Left lung (tissue), 10 donors: Measurements from ENCODE around the gene RRBP1. TPM values are rescaled to one million over a fixed set of nuclear protein-coding genes. Genes with fewer than 3 reads are reported as not detected.
"Not testable (repeated sequence)": the region's sequence is repeated elsewhere in the genome, so short reads cannot be mapped to it uniquely, and the experiment has no call there.

Source experiments
- ATAC-seq: fragments of 200-7000 bp; cut with Tn5 transposase; one replicate; pipeline ENCODE4 v1.9.1; 2020; ENCODE audit warnings: moderate library complexity
- DNase-seq, 4 donors: peaks; one replicate each; pipeline ENCODE4 v3.0.0-alpha.2; 2013 to 2020
- H3K27ac ChIP-seq, 2 donors: fragments of 200-600 bp; sonication (generic) in 1 of 2; one replicate each; pipeline versions ENCODE4 v1.5.0 to v1.8.0; 2020 to 2021
- H3K27me3 ChIP-seq, 2 donors: fragments of 200-600 bp; sonication (generic) in 1 of 2; one replicate each; pipeline versions ENCODE4 v1.5.0 to v1.8.0; 2020 to 2021
- H3K36me3 ChIP-seq, 2 donors: fragments of 200-600 bp; sonication (generic) in 1 of 2; one replicate each; pipeline versions ENCODE4 v1.5.0 to v1.8.0; 2020 to 2021
- H3K4me1 ChIP-seq, 2 donors: fragments of 200-600 bp; one replicate each; pipeline ENCODE4 v1.8.0; 2021
- H3K4me3 ChIP-seq, 2 donors: fragments of 200-600 bp; sonication (generic) in 1 of 2; one replicate each; pipeline versions ENCODE4 v1.5.0 to v1.8.0; 2020 to 2021; ENCODE audit warnings: mild to moderate bottlenecking in 1 of 2
- H3K9me3 ChIP-seq, 2 donors: fragments of 200-600 bp; sonication (generic) in 1 of 2; one replicate each; pipeline versions ENCODE4 v1.5.0 to v1.8.0; 2020 to 2021
- intact Hi-C, 2 donors: fragments of 100-400 bp; cut with DNase I; formaldehyde crosslinking; loops; one replicate each; pipeline versions ENCODE4 v1.11.2 to v1.14.2; 2022
- polyA plus RNA-seq, 6 donors: library from polyadenylated mRNA; unstranded; fragments of 120-200 nt; gene quantifications; one replicate each; pipeline ENCODE4 v1.2.1, GENCODE V29; 2013; ENCODE audit not compliant: insufficient read length in 6 of 6
- total RNA-seq, 2 donors: library from RNA; stranded (reverse); fragmentation: NEBNext Ultra II Directional; extraction: Animal tissue kit (Norgen Biotek cat#: 25700); gene quantifications; one replicate each; pipeline ENCODE4 v1.2.1, GENCODE V29; 2021
- TF ChIP-seq, protein P1 (sequence below), 2 donors: fragments of 200-600 bp; sonication (generic) in 1 of 2; IDR thresholded peaks; one replicate each; pipeline versions ENCODE4 v1.5.0 to v1.8.0; 2021; ENCODE audit warnings: antibody characterized with exemption in 2 of 2
- donor health status: DM: no; HTN: yes; CAD: no.
- donor health status: DM: no; HTN: no; CAD: no.

Gene RRBP1
- total and polyA plus RNA-seq, 8 donors, result 110 to 263 (median 131) TPM

DNA sequence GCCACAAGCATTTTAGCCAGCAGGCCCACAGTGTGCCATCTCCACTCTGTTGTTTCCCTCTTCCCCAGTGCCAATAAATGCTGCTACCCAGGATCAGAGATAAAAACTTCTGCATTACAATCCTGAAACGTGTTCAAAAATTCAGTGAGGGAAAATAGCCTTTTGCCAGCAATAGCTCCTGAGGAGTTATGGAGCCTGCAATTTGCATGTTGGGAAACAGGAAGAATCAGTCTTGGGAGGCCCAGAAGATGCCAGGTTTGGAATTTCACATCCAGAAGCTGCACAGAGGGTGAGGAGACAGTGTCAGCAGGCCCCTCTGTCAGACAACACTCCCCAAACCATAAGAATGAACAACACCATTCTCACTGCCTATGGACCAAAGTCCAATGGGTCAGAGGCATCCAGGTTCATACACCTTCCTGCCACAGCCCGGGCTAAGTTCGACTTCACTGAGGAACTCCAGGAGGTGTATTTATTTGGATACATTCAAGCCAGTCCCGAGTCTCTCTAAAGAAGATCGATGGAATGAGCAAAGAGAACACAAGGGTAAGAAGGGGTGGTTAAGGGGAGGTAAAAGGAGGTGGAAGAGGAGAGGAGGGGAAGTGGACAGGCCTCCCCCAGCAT lies 20.8 kb downstream of the RRBP1 start:
- peaks cover 0 to 38% of the 10 kb centered on the region in 2 donors for H3K36me3 ChIP-seq
- ATAC-seq (no peak), DNase-seq (no peak)
- peaks cover 0 to 4% of the 10 kb centered on the region in 2 donors for H3K9me3 ChIP-seq
- peaks cover 0 to 25% of the 10 kb centered on the region in 2 donors for H3K4me1 ChIP-seq
- intact Hi-C loops, result no loop called here
- H3K4me3 ChIP-seq, result no peak overlapping the region
- no peaks in the 10 kb centered on the region for H3K27me3 ChIP-seq
- H3K27ac ChIP-seq, result no peak overlapping the region
- TF ChIP-seq, protein P1, sequence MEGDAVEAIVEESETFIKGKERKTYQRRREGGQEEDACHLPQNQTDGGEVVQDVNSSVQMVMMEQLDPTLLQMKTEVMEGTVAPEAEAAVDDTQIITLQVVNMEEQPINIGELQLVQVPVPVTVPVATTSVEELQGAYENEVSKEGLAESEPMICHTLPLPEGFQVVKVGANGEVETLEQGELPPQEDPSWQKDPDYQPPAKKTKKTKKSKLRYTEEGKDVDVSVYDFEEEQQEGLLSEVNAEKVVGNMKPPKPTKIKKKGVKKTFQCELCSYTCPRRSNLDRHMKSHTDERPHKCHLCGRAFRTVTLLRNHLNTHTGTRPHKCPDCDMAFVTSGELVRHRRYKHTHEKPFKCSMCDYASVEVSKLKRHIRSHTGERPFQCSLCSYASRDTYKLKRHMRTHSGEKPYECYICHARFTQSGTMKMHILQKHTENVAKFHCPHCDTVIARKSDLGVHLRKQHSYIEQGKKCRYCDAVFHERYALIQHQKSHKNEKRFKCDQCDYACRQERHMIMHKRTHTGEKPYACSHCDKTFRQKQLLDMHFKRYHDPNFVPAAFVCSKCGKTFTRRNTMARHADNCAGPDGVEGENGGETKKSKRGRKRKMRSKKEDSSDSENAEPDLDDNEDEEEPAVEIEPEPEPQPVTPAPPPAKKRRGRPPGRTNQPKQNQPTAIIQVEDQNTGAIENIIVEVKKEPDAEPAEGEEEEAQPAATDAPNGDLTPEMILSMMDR (IDR thresholded peaks at IDR 0.05), result no peak

DNA sequence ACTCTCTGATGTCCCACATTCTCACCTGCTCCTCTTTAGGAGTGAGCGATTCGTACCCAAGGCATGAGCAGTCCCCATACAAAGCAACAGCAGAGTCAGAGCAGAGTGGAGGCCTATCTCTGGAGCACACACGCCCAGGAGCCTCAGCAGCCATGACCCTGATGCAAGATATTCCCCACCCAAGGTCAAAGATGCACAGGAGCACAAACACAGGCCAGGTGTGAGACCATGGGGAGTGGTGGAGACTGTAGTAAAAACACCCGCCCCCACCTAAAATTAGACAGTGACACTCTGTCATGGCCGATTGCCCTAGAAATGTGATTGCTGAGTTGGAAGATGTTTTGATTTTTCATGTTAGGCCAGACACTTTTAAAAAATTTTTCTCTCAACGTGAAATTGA lies 21.4 kb downstream of the RRBP1 start:
- Histone ChIP-seq H3K9me3 (peaks cover 0 to 4% of the 10 kb centered on the region in 2 donors), H3K27me3 (no peaks in the 10 kb centered on the region), H3K36me3 (peaks cover 0 to 44% of the 10 kb centered on the region in 2 donors), H3K4me1 (peaks cover 0 to 25% of the 10 kb centered on the region in 2 donors), H3K4me3 (no peak overlapping the region), H3K27ac (no peak overlapping the region)
- intact Hi-C loops, result no loop called here
- TF ChIP-seq, protein P1 (IDR thresholded peaks at IDR 0.05), result no peak
- ATAC-seq, result no peak
- DNase-seq, result no peak

DNA sequence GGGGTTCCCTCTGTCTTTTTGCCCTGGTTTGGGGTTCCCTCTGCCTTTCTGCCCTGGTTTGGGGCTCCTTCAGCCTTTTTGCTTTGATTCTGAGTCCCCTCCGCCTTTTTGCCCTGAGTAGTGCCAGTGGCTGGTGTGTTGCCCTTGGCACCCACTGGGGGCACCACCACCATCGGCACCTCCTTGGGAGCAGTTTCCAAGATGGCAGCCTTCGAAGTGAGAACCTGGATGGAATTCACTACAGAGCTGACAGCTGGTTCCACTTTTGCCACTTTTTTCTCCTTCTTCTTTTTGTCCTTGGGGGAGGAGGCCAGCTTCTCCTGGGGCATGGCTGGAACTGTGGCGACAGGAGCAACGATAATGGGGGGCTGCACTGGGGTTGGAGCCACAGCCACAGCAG lies 22.2 kb downstream of the RRBP1 start:
- DNase-seq (no peak), ATAC-seq (no peak)
- Histone ChIP-seq H3K36me3 (peaks cover 0 to 44% of the 10 kb centered on the region in 2 donors), H3K27me3 (no peaks in the 10 kb centered on the region), H3K4me3 (no peak overlapping the region), H3K27ac (no peak overlapping the region), H3K9me3 (peaks cover 0 to 4% of the 10 kb centered on the region in 2 donors), H3K4me1 (peaks cover 0 to 25% of the 10 kb centered on the region in 2 donors)
- intact Hi-C loops, result no loop called here
- TF ChIP-seq, protein P1 (IDR thresholded peaks at IDR 0.05), result no peak

DNA sequence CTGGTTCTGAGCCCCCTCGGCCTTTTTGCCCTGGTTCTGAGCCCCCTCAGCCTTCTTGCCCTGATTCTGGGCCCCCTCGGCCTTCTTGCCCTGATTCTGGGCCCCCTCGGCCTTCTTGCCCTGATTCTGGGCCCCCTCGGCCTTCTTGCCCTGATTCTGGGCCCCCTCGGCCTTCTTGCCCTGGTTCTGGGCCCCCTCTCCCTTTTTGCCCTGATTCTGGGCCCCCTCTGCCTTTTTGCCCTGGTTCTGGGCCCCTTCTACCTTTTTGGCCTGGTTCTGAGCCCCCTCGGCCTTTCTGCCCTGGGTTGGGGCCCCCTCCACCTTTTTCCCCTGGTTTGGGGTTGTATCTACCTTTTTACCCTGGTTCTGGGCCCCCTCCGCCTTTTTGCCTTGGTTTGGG lies 22.7 kb downstream of the RRBP1 start:
- Histone ChIP-seq H3K36me3 (peaks cover 0 to 48% of the 10 kb centered on the region in 2 donors), H3K4me1 (peaks cover 0 to 25% of the 10 kb centered on the region in 2 donors)
- ATAC-seq, DNase-seq, H3K27ac ChIP-seq, H3K27me3 ChIP-seq, H3K9me3 ChIP-seq, H3K4me3 ChIP-seq, intact Hi-C loops: not testable (repeated sequence)

DNA sequence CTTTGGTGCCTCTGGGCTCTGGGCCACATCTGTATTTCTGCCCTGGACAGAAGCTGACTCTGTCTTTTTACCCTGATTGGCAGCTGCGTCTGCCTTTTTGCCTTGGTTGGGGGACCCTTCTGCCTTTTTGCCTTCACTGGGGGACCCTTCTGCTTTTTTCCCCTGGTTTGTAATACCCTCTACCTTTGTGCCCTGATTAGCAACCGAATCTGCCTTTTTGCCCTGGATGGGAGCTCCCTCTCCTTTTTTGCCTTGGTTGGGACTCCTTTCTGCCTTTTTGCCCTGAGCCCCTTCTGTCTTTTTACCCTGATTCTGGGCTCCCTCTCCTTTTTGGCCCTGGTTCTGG lies 23.4 kb downstream of the RRBP1 start:
- Histone ChIP-seq H3K27me3 (no peaks in the 10 kb centered on the region), H3K9me3 (peaks cover 0 to 4% of the 10 kb centered on the region in 2 donors), H3K36me3 (peaks cover 0 to 56% of the 10 kb centered on the region in 2 donors), H3K4me3 (no peak overlapping the region), H3K4me1 (peaks cover 0 to 25% of the 10 kb centered on the region in 2 donors), H3K27ac (no peak overlapping the region)
- DNase-seq (no peak), ATAC-seq (no peak)
- intact Hi-C loops, result no loop called here
- TF ChIP-seq, protein P1 (IDR thresholded peaks at IDR 0.05), result no peak
